ENCODE measurements around the gene APBA3.

GRCh38 chr19:3809881-3810707 lies 48.6 kb upstream of the APBA3 start:
- TF ChIP-seq REST (IDR thresholded peaks at IDR 0.05; ENCODE audit: insufficient read depth in 1 of 2, low read depth in 2 of 2, low read length in 1 of 2) (no peak), CTCF (IDR thresholded peaks at IDR 0.05) (no peak), POLR2AphosphoS5 (IDR thresholded peaks at IDR 0.05; ENCODE audit: low read depth, low read length) (no peak), SIN3A (IDR thresholded peaks at IDR 0.05; ENCODE audit: borderline replicate concordance, insufficient read depth, low read depth, low read length) (no peak)

All from Panc1 (cell line).